ENCODE data around the gene GJB2.
A peak's percentile ranks its signal among the peaks of the same experiment; 100 is the strongest.

GJB2 gene

GRCh38 chr13:20192158-20192835 lies 441 bp downstream of the GJB2 start:
- no peak for DNase-seq

- no peak for DNase-seq
These were observed 1.2 kb downstream of the GJB2 start for GRCh38 chr13:20191311-20192157.

- no peak for DNase-seq
These were observed 2.0 kb downstream of the GJB2 start for GRCh38 chr13:20190481-20191310.

DNA sequence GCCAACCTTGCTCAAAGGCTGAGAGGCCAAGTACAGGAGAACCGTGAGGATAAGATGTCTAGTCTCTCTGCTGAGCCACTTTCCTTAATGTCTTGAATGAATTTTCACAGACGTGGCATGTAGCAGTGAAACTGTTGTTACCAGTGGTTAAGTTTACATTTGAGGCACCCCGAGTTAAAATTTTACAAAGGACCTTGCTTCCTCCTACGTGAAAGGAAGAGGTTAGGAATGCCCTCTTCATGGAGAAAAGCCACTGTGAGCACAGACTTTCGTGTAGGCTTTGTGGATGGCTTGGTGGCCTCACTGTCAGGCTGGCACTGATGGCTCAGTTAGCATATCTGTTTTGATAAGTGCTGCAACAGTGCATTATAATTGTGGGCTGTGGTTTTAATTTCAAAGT lies 2.7 kb downstream of the GJB2 start:
- no peak for DNase-seq

- no peak for DNase-seq
These were observed 3.8 kb downstream of the GJB2 start for GRCh38 chr13:20188667-20189553.

DNA sequence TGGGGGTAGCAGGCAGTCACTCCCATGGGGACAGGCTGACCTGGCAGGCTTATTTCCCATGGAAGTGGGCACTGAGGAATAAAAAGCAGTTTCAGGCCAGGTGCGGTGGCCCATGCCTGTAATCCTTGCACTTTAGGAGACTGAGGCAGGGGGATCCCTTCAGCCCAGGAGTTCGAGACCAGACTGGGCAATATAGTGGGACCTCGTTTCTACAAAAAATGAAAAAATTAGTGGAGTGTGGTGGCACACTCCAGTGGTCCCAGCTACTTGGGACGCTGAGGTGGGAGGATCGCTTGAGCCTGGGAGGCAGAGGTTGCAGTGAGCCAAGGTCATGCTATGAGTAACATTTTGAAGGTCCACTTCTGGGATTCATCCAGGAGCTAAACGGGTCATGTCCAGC lies 6.0 kb downstream of the GJB2 start:
- no peak for DNase-seq

DNA sequence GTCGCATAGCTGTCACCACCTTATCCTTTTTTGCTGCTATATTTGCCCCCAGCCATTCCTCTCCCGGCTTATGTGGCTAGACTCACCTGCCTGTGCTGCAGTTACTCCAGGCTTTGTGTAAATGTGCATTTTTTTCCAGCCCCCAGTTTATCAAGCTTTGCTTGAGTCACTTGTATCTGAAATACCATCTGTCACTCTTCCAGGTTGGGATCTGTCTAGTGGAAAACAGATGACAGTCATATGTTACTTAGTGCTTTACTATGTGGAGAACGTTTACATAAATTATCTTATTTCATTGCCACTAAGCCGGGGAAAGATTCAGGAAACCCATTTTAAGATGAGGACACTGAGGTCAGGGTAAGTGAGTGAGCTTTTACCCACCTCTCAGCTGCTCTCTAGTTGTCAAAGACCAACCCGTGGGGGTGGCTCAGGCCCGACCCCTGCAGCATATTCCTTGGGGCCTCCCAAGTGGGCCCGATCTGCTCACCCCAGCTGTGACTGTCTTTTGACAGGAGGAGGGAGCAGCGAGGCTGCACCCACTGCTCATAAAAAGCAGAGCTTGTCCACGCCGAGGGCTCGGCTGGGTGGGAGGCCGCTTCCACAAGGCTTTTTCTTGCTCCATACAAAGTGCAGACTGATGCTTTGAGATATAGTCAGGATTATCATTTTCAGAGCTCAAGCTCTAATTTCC lies 7.2 kb downstream of the GJB2 start:
- DNase-seq = no peak

GRCh38 chr13:20182231-20182846 lies 10.4 kb downstream of the GJB2 start:
- DNase-seq = peak; percentile 66

DNA sequence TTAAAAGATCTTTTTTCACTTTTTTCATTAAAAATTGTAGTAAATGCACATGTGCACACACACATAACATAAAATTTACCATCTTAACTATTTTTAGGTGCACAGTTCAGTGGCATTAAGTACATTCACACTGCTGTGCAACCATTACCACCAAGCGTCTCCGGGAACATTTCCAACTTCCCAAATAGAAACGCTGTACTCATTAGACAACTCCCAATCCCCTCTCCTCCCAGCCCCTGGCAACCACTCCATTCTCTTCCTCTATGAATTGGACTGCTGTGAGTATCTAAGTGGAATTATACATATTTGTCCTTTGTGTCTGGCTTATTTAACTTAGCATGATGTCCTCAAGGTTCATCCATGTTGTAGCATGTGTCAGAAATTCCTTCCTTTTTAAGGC lies 11.6 kb downstream of the GJB2 start:
- DNase-seq = no peak

- DNase-seq = no peak
These were observed 14.6 kb downstream of the GJB2 start for GRCh38 chr13:20178156-20178555.

DNA sequence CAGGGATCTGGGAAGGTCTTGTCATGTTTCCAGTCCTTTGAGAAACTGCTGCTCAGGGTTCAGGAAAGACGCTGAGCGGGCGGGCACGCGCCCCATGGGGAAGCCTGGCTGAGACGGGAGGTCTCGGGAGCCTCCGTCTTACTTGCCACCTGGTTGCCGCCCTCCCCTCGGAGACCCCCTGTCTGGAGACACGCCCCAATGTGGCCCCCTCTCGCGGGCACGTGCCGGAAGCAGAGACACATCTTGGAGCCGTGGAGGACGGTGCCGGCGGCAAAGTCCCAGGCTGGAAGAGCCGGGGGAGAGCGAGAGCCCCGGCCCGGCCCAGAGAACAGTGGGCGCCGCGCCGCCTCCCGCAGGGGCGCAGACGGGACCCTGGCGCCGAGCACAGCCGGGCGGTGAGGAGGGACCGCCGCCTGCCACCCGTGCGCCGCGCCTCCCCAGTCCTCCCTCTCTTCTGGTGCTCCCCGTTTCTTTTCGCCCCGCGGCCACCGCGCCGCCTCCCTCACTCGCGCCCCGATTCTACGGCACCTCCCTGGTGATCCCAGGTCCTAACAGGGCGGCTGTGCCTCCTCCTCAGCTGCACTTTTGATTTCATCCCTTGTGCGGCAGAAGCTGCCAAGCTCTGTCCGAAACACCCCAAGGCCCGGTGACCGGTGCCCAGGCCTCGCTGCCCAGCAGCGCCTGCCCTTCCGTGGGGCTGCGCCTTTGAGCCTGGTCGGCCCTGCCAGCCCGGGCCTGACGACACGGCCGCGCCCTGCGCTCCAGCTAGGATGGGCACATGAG lies 15.5 kb downstream of the GJB2 start:
- no peak for DNase-seq

DNA sequence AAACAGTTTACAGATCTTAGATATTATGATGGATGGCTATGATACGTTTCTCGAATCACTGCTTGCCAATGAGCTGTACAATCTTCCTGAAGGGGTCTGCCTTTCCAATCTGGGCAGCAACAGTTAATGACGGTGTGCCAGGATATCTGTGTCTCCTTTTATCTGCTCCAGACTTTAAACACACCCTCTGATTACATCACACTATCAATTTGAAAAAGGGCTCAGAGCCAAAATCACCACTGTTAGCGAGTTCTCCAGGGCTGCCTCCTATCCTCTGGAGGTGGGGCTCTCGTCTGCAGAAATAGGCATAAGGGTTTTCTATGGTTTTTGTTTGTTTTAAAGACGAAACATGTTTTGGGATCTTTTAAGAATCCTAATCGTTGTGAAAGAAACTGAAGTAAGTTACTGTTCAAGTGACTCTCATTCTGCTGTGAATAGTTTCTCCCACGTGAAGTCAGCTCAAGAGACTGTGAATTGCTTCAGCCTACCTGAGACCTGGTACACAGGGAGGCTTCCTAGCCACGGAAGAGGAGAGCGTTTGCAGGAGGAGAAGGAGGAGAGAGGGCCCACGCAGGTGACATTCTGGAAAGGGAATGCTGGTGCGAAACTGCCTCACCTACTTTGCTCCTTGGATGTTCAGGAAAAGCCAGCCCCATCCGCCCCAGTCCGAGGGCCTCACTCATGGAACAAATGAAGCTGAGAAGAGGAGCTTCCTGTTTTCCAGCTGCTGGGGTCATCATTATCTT lies 16.7 kb downstream of the GJB2 start:
- no peak for DNase-seq

DNA sequence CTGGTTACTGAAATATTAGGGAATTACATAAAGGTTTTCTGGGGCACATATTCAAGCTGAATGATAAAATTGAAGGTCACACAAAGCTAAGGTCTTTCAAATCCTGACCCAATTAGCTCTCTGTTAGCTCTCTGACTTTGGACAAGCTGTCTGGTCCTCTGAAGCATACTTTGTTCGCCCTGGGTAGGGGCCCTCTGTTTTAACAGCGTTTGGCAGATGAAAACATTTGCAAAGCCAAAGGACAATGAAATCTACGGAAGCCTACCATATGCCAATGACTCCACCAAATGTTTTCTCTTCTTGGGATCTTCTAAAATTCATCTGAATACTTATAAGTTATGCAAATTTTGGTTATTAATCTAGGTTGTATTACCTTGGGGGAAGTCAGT lies 17.3 kb downstream of the GJB2 start:
- no peak for DNase-seq

GRCh38 chr13:20174656-20175405 lies 17.9 kb downstream of the GJB2 start:
- peak; percentile 60 for DNase-seq

GRCh38 chr13:20173116-20173746 lies 19.5 kb downstream of the GJB2 start:
- DNase-seq = no peak

DNA sequence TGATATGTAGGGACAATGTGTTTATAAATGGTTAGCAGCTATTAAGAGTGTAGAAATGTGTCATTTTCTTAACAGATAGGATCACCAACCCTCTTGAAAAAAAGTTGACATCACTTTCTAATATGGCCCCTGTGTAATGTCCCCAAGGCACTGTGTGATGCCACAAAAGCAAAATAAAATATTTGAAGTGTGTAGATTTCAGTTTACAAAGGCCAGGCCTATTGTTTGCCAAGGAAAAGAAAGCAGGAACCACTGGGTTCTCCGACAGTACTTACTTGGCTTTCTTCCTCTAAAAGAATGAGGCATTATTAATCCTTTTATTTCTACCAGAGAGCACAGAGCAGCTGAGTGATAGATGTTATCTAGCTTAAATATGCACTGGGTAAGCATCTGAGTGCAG lies 21.4 kb downstream of the GJB2 start:
- DNase-seq = no peak

DNA sequence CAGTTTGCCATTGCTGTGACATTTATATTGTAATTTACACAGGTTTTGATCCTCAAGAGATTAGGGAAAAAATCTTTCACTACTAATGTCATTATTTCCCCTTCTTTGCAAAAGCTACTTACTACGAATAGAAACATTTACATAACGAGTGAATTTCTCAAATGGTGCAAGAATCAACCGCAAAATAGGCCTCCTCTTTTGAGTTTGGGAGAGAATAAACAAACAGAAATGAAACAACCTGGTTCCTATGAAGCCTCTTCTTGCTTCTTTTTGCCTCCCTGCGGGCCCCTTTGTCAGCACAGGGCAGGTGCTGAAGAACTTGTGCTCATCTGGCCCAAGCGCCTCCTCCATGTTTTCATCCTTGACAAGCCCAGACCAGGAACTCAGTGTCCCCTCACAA lies 21.8 kb downstream of the GJB2 start:
- no peak for DNase-seq

DNA sequence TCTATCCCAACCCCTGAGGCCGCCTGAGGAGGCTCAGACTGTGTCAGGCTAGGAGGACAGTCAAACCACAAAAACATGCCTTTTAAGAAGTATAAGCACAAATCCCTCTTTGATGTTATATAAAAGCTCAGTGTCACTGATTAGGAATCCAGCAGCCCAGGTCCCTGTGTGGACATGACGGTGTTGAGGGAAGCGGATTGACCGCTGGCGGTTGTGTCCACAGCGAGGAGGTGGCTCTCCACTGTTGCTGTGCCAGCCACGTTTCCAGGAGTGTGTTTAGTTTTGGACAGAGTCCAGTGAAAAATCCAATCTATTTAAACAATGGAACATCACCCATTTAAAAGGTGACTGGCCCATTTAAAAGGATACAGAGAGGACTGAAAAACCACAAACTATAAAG lies 24.3 kb downstream of the GJB2 start:
- no peak for DNase-seq
